SK-N-SH (cell line): ENCODE measurements around the gene NSDHL. TPM values are rescaled to one million over a fixed set of nuclear protein-coding genes. Genes with fewer than 3 reads are reported as not detected.

Source experiments
- CTCF ChIA-PET: fragments of 300-600, 350-600 bp; formaldehyde crosslinking; extraction: SDS; loops from one replicate; lab custom pipeline; 2021; lab: Yijun Ruan, JAX
- POLR2A ChIA-PET: fragments of 350-600 bp; sonication (Branson Sonifier 250); formaldehyde crosslinking; extraction: SDS; loops from one replicate; lab custom pipeline; 2020; ENCODE audit warnings: antibody characterized with exemption, inconsistent platforms; lab: Yijun Ruan, JAX
- DNase-seq: peaks from one replicate; pipeline ENCODE4 v3.0.0; 2012
- H2AFZ ChIP-seq: fragments of 200-600 bp; sonication (generic); 2 replicates; pipeline ENCODE4 v1.8.1; 2016; ENCODE audit warnings: antibody characterized with exemption, mild to moderate bottlenecking, low read depth
- H3F3A ChIP-seq: fragments of 200-600 bp; sonication (generic); replicated peaks from 2 replicates; pipeline ENCODE3; 2016; ENCODE audit warnings: antibody characterized with exemption, mild to moderate bottlenecking; ENCODE audit not compliant: insufficient read depth
- H3K27ac ChIP-seq, 2 experiments: fragments of 200-500 bp in 1 of 2; fragments of 200-600 bp in 1 of 2; sonication (Bioruptor generic) in 1 of 2; sonication (generic), shearing (Covaris generic) in 1 of 2; 2 replicates each; pipeline versions ENCODE4 v1.5.1 to v1.6.1; 2014 to 2016; ENCODE audit warnings: low read depth in 2 of 2, inconsistent platforms in 1 of 2, low read length in 1 of 2, mild to moderate bottlenecking in 1 of 2, mixed read lengths in 1 of 2
- H3K27me3 ChIP-seq: fragments of 200-600 bp; sonication (generic), shearing (Covaris generic); 2 replicates; pipeline ENCODE4 v1.6.1; 2016; ENCODE audit warnings: mixed run types; ENCODE audit not compliant: insufficient read depth
- H3K36me3 ChIP-seq, 2 experiments: fragments of 200-500 bp in 1 of 2; fragments of 200-600 bp in 1 of 2; sonication (Bioruptor generic) in 1 of 2; sonication (generic) in 1 of 2; replicated peaks in 1 of 2; 2 replicates each; pipeline versions ENCODE3 to v1.5.1; 2014 to 2016; ENCODE audit warnings: low read length in 1 of 2, mild to moderate bottlenecking in 1 of 2; ENCODE audit not compliant: insufficient read depth in 2 of 2, control insufficient read depth in 1 of 2
- H3K4me1 ChIP-seq, 2 experiments: fragments of 200-500 bp in 1 of 2; fragments of 200-600 bp in 1 of 2; sonication (Bioruptor generic) in 1 of 2; sonication (generic), shearing (Covaris generic) in 1 of 2; 2 replicates each; pipeline versions ENCODE4 v1.5.1 to v1.6.1; 2014 to 2016; ENCODE audit warnings: low read depth in 1 of 2, low read length in 1 of 2, mixed run types in 1 of 2; ENCODE audit not compliant: insufficient read depth in 2 of 2, control insufficient read depth in 1 of 2
- H3K4me2 ChIP-seq: fragments of 200-600 bp; sonication (generic), shearing (Covaris generic); 2 replicates; pipeline ENCODE4 v1.6.1; 2017; ENCODE audit warnings: mixed run types
- H3K4me3 ChIP-seq, 2 experiments: fragments of 200-500 bp in 1 of 2; fragments of 200-600 bp in 1 of 2; sonication (Bioruptor generic) in 1 of 2; sonication (generic), shearing (Covaris generic) in 1 of 2; 2 replicates each; pipeline versions ENCODE4 v1.5.1 to v1.8.1; 2014 to 2016; ENCODE audit warnings: low read depth in 2 of 2, inconsistent platforms in 1 of 2, low read length in 1 of 2, mild to moderate bottlenecking in 1 of 2, mixed read lengths in 1 of 2, moderate library complexity in 1 of 2
- H3K79me2 ChIP-seq: fragments of 200-600 bp; sonication (generic); 2 replicates; pipeline ENCODE4 v1.8.1; 2017; ENCODE audit warnings: mild to moderate bottlenecking; ENCODE audit not compliant: insufficient read depth
- H3K9ac ChIP-seq: fragments of 200-600 bp; sonication (generic); 2 replicates; pipeline ENCODE4 v1.6.1; 2017; ENCODE audit warnings: mixed run types
- H3K9me2 ChIP-seq: fragments of 200-600 bp; sonication (generic); 2 replicates; pipeline ENCODE4 v1.6.1; 2017; ENCODE audit warnings: mixed run types
- H3K9me3 ChIP-seq: fragments of 200-600 bp; sonication (generic); 2 replicates; pipeline ENCODE4 v1.6.1; 2017; ENCODE audit warnings: mixed run types, mild to moderate bottlenecking, moderate library complexity
- H4K20me1 ChIP-seq: fragments of 200-600 bp; sonication (generic); 2 replicates; pipeline ENCODE4 v1.6.1; 2017; ENCODE audit warnings: mild to moderate bottlenecking, mixed run types; ENCODE audit not compliant: insufficient read depth
- ELF1 ChIP-seq: IDR thresholded peaks from 2 replicates; pipeline ENCODE4 v1.4.0; 2012
- EP300 ChIP-seq, 2 experiments: IDR thresholded peaks; 2 replicates each; pipeline versions ENCODE4 v1.4.0 to v1.6.1; 2012; ENCODE audit warnings: borderline replicate concordance in 1 of 2, low read depth in 1 of 2, low read length in 1 of 2
- FOSL2 ChIP-seq: IDR thresholded peaks from 2 replicates; pipeline ENCODE4 v1.4.0; 2012; ENCODE audit warnings: low read depth, mild to moderate bottlenecking, moderate library complexity, borderline replicate concordance
- MEF2A ChIP-seq: IDR thresholded peaks from 2 replicates; pipeline ENCODE4 v1.4.0; 2012; ENCODE audit warnings: low read depth, borderline replicate concordance
- MXI1 ChIP-seq: IDR thresholded peaks from 2 replicates; pipeline ENCODE4 v1.6.1; 2012; ENCODE audit warnings: mild to moderate bottlenecking, low read depth, low read length, improper control_type of control experiment
- NFIC ChIP-seq: IDR thresholded peaks from 2 replicates; pipeline ENCODE4 v1.4.0; 2012; ENCODE audit warnings: borderline replicate concordance
- PBX3 ChIP-seq: IDR thresholded peaks from 2 replicates; pipeline ENCODE4; 2012
- RAD21 ChIP-seq: IDR thresholded peaks from 2 replicates; pipeline ENCODE4 v1.6.1; 2012; ENCODE audit warnings: mild to moderate bottlenecking, low read length
- RCOR1 ChIP-seq: fragments of 150-350 bp; IDR thresholded peaks from 2 replicates; pipeline ENCODE4 v1.6.1; 2017; ENCODE audit warnings: antibody characterized with exemption, low read length
- REST ChIP-seq: IDR thresholded peaks from 2 replicates; pipeline ENCODE4 v1.6.1; 2012; ENCODE audit warnings: mild to moderate bottlenecking, low read depth, low read length, moderate library complexity
- RFX5 ChIP-seq: IDR thresholded peaks from 2 replicates; pipeline ENCODE4 v1.6.1; 2012; ENCODE audit warnings: mild to moderate bottlenecking, improper control_type of control experiment, low read length
- SIN3A ChIP-seq: IDR thresholded peaks from 2 replicates; pipeline ENCODE4 v1.6.1; 2012; ENCODE audit warnings: low read depth, mild to moderate bottlenecking, low read length, moderate library complexity, borderline replicate concordance
- TAF1 ChIP-seq: IDR thresholded peaks from 2 replicates; pipeline ENCODE4 v1.6.1; 2012; ENCODE audit warnings: low read depth, mild to moderate bottlenecking, low read length, moderate library complexity, borderline replicate concordance
- TEAD4 ChIP-seq: IDR thresholded peaks from 2 replicates; pipeline ENCODE4 v1.4.0; 2012; ENCODE audit warnings: mild to moderate bottlenecking, borderline replicate concordance; ENCODE audit not compliant: insufficient read depth
- ZBTB33 ChIP-seq: IDR thresholded peaks from 2 replicates; pipeline ENCODE4 v1.4.0; 2012; ENCODE audit warnings: low read depth, borderline replicate concordance
- WGBS: methylation state at CpG from one replicate; pipeline ENCODE4 v1.1.6; 2017; ENCODE audit warnings: low lambda C conversion rate; 5-methylcytosine and 5-hydroxymethylcytosine counted together
- polyA plus RNA-seq, 3 experiments: library from polyadenylated mRNA; depleted of rRNA; stranded (reverse); fragments of >200 nt; gene quantifications; 2 replicates each; pipeline ENCODE4 v1.2.3, GENCODE V29; 2012

Gene NSDHL
- polyA plus RNA-seq, 1 of the 3 experiments (the other 2 are of a cell fraction) = 24.8 TPM

GRCh38 chrX:152895724-152896420 is 65.0 kb downstream of the NSDHL start:
- no peak overlapping the region for H3K9ac ChIP-seq
- no peaks in the 10 kb centered on the region for H3K79me2 ChIP-seq
- no peaks in the 10 kb centered on the region for H3K9me2 ChIP-seq
- no peaks in the 10 kb centered on the region for H3K9me3 ChIP-seq
- ChIA-PET CTCF (interaction anchor here (1.1 to 1.2 kb wide), 2 partner anchors 20 to 45 kb away, joined by 4 read pairs; no protein-coding TSS in a partner anchor), POLR2A (no interaction called here)
- H4K20me1 ChIP-seq = no peaks in the 10 kb centered on the region
- H3K27ac ChIP-seq = no peak overlapping the region
- DNase-seq = no peak
- peaks cover 0 to 2% of the 10 kb centered on the region in 2 experiments; a peak in 1 of 4 replicates for H3K4me1 ChIP-seq
- H3K27me3 ChIP-seq = peaks cover 15% of the 10 kb centered on the region
- TF ChIP-seq MEF2A (no peak), PBX3 (no peak), EP300 (IDR thresholded peaks at IDR 0.05; ENCODE audit: borderline replicate concordance in 1 of 2, low read depth in 1 of 2, low read length in 1 of 2) (no peak), RAD21 (no peak), ELF1 (no peak), RCOR1 (no peak), TEAD4 (no peak), RFX5 (no peak), NFIC (no peak), MXI1 (no peak), FOSL2 (no peak), TAF1 (no peak), ZBTB33 (no peak), REST (no peak), SIN3A (no peak)
- H2AFZ ChIP-seq = no peak overlapping the region
- H3K4me3 ChIP-seq = no peak overlapping the region
- no peaks in the 10 kb centered on the region for H3K36me3 ChIP-seq
- no peak overlapping the region for H3K4me2 ChIP-seq
- WGBS = 57% methylated on average over 5 of the region's 8 CpGs
- no peaks in the 10 kb centered on the region for H3F3A ChIP-seq
